ENCODE measurements around the gene C4A.
"Not testable (repeated sequence)": the region's sequence is repeated elsewhere in the genome, so short reads cannot be mapped to it uniquely, and the experiment has no call there.

The C4A gene

GRCh38 chr6:31980998-31981397 is 859 bp upstream of the C4A start:
- not testable (repeated sequence) for DNase-seq (ENCODE audit: low read depth)

- DNase-seq (ENCODE audit: low read depth): not testable (repeated sequence)
Measured at GRCh38 chr6:31989363-31989762, 7.5 kb downstream of the C4A start.

- DNase-seq (ENCODE audit: low read depth): not testable (repeated sequence)
Measured at GRCh38 chr6:31994421-31994820, 12.6 kb downstream of the C4A start.

- not testable (repeated sequence) for DNase-seq (ENCODE audit: low read depth)
Measured at GRCh38 chr6:31996385-31996784, 14.5 kb downstream of the C4A start.

- DNase-seq (ENCODE audit: low read depth): not testable (repeated sequence)
Measured at GRCh38 chr6:32002546-32003268, 20.9 kb downstream of the C4A start.

- not testable (repeated sequence) for DNase-seq (ENCODE audit: low read depth)
Measured at GRCh38 chr6:32003301-32003700, 21.4 kb downstream of the C4A start.

GRCh38 chr6:32004393-32004792 is 22.5 kb downstream of the C4A start:
- not testable (repeated sequence) for DNase-seq (ENCODE audit: low read depth)

GRCh38 chr6:32004864-32005537 is 23.1 kb downstream of the C4A start:
- not testable (repeated sequence) for DNase-seq (ENCODE audit: low read depth)

- DNase-seq (ENCODE audit: low read depth): not testable (repeated sequence)
Measured at GRCh38 chr6:32005538-32005880, 23.7 kb downstream of the C4A start.

- not testable (repeated sequence) for DNase-seq (ENCODE audit: low read depth)
Measured at GRCh38 chr6:32005991-32006529, 24.2 kb downstream of the C4A start.

GRCh38 chr6:32007086-32007485 is 25.2 kb downstream of the C4A start:
- not testable (repeated sequence) for DNase-seq (ENCODE audit: low read depth)

- not testable (repeated sequence) for DNase-seq (ENCODE audit: low read depth)
Measured at GRCh38 chr6:32008037-32008436, 26.2 kb downstream of the C4A start.

GRCh38 chr6:32008616-32009015 is 26.8 kb downstream of the C4A start:
- not testable (repeated sequence) for DNase-seq (ENCODE audit: low read depth)

GRCh38 chr6:32009537-32009936 is 27.7 kb downstream of the C4A start:
- not testable (repeated sequence) for DNase-seq (ENCODE audit: low read depth)

GRCh38 chr6:32010856-32011530 is 29.1 kb downstream of the C4A start:
- not testable (repeated sequence) for DNase-seq (ENCODE audit: low read depth)

GRCh38 chr6:32012941-32013617 is 31.2 kb downstream of the C4A start:
- not testable (repeated sequence) for DNase-seq (ENCODE audit: low read depth)

- not testable (repeated sequence) for DNase-seq (ENCODE audit: low read depth)
Measured at GRCh38 chr6:32013738-32014137, 31.9 kb downstream of the C4A start.

- not testable (repeated sequence) for DNase-seq (ENCODE audit: low read depth)
Measured at GRCh38 chr6:32014547-32014946, 32.7 kb downstream of the C4A start, which contains the start of gene C4B. TSS of gene C4B (plus strand) at chr6:32014795. CDS start at chr6:32014846, 51 bp downstream.

GRCh38 chr6:32022100-32022499 is 40.2 kb downstream of the C4A start:
- not testable (repeated sequence) for DNase-seq (ENCODE audit: low read depth)

- not testable (repeated sequence) for DNase-seq (ENCODE audit: low read depth)
Measured at GRCh38 chr6:32028631-32029030, 46.8 kb downstream of the C4A start.

GRCh38 chr6:32029553-32029952 is 47.7 kb downstream of the C4A start:
- DNase-seq (ENCODE audit: low read depth): not testable (repeated sequence)
